ENCODE results near the gene CAND2.
"Not testable (repeated sequence)": the region's sequence is repeated elsewhere in the genome, so short reads cannot be mapped to it uniquely, and the experiment has no call there.

CAND2 gene

DNA sequence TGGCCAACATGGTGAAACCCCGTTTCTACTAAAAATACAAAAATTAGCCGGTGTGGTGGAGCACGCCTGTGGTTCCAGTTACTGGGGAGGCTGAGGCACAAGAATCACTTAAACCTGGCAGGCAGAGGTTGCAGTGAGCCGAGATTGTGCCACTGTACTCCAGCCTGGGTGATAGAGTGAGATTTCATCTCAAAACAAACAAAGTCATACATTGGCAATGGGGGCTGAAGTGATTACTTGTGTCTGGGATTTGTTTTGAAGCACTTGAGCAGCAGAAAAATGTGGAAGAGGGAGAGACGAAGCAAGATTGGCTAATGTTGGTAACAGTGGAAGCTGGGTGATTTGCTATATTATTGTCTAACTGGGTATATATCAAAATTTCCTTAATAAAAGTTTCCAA is 24.0 kb upstream of the CAND2 start:
- DNase-seq: no peak

DNA sequence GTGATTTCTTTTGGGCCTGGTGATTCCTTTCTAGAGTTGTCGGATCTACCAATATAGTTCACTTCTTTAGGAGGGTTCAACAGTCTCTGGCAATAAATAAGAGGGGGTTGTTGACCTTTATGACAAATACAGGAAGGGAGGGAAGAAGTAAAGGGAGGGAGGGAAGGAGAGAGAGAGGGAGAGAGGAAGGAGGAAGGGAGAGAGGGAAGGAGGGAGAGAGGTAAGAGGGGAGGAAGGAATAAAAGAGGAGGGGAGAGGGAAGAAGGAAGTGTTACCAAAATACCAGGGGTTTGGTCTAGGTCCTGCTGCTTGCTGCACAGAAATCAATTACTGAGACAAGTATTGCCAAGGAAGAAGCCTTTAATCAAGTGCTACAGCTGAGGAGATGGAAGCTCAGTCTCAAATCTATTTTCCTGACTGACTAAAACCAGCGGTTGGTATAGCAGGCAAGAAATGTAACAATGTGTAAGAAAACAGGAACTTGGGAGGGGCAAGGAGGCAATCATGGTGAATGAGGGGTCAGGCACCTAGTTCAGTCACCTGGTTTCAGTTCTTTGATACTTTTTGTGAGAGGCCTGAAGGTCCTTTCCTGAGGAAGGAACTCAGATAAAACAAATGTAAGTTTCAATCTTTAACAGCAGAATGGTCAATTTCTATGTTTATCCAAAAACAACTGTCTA is 23.3 kb upstream of the CAND2 start:
- DNase-seq: no peak

DNA sequence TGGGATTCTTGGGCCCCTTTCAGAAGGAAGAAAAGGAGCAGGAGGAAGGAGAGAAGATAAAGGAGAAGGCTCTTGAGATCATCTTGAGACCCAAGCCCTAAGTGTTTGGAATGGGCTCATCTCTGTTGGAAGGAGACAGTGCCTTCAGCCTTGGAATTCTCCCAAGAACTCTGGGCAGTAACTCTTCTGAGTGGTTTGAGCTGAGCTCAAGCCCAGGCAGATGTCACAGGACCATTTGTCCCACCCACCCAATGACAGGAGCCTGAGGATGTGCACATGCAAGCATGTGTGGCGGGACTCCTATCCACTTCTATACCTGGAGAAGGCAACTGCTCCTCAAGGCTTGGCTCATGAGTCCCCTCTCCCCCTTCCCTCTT is 22.8 kb upstream of the CAND2 start:
- no peak for DNase-seq

DNA sequence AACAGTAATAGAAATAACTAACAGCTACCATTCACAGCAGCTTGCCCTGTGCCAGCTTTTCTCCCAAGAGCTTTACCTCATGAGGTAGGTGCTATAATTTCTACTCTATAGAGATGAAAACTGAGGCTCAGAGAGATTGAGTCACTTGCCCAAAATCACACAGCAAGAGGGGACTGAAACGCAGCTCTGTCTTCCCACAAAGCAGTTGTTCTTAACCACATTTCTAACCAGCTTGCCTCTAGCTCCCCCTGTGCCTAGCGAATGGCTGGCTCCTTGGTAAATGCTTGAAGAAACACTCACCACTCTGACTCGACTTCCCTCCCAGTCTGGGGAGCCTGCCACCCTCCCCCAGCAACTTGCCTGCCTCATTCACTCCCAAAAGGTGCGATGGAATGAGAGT is 21.9 kb upstream of the CAND2 start:
- no peak for DNase-seq

DNA sequence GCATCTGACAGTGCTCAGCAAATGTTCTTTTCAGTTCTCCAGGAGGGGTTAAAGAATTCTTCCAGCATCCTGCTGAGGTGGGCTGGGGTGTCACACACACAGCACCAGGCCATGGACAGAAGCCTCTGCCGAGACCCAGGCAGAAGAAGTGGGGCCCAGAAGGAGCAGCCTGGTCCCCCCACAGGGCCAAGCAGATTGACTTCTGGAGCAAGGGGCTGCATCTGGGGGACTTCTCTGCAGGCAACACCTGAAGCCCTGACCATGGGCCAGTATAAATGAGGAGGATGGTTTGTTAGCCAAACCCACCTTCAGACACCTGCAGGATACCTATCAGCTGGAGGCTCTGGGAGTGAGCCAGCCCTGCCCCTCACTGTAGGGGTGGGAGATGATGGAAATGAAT is 21.3 kb upstream of the CAND2 start:
- DNase-seq: no peak

DNA sequence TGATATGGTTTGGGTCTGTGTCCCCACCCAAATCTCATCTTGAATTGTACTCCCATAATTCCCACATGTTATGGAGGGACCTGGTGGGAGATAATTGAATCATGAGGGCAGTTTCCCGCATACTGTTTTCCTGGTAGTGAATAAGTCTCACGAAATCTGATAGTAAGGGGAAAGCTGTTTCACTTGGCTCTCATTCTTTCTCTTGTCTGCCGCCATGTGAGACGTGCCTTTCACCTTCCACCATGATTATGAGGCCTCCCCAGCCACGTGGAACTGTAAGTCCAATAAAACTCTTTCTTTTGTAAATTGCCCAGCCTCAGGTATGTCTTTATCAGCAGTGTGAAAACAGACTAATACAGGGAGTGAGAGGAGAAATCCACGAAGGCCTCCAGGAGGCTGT is 20.5 kb upstream of the CAND2 start:
- DNase-seq: not testable (repeated sequence)

DNA sequence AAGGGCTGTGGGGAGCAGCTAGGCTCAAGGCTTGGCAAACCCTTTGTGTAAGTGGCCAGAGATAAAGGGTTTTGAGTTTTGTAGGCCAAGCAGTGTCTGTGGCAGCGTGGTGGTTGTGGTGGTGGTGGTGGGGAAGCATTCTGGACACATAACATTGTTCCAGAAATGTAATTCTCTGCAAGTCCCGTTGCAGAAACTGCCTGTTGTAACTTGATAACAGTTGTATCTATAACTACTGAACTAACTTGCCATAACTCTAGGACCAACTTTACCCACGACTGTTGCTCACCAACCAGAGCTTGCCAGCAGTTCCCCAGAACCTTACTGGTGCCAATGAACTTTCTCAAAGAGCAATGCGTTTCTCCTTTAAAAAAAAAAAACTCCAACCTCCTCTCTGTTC is 19.3 kb upstream of the CAND2 start:
- DNase-seq: no peak

DNA sequence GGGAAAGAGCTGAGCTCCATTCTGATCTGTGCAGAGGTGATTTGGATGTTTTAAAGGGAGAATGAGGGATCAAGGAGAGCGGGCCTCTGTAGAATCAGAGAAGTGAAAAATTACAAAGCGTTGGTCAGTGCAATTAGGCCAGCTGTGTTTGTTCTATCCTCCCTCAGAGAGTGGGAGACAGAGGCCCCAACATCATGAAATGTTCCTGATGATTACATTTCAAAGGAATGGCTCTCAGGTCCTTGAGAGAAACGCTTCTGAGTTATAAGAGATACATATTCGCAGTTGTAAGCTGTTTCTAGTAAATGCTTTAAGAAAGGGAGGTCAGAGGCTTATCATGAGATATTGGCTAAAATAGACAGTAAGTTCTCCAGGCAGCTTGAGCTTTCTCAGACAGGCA is 15.7 kb upstream of the CAND2 start:
- no peak for DNase-seq

DNA sequence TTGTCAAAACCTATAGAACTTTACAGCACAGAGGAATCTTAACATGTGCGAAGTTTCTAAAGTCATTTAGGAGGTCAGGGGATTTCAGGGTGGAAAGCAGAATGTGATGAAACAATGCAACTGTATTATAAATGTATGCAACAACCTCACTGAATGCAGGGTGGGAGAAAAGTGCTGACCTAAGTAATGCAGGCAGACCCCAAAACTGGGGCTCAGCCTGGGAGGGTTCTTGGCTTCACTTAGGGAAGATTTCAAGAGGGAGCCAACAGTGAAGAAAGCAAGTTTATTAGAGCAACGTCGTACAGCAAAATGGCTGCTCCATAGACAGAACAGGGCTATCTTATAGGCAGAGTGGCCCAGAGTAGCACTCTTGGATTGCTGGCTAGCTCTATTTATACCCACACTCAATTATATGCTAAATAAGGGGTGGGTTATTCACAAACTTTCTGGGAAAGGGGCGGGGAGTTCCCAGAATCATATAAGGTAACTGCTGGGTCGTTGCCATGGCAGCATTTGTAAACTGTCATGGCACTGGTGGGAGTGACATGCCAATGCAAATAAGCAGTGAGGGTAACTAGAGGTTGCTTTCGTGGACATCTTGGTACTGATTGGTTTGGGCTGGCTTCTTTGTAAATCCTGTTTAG is 14.2 kb upstream of the CAND2 start:
- DNase-seq: no peak

DNA sequence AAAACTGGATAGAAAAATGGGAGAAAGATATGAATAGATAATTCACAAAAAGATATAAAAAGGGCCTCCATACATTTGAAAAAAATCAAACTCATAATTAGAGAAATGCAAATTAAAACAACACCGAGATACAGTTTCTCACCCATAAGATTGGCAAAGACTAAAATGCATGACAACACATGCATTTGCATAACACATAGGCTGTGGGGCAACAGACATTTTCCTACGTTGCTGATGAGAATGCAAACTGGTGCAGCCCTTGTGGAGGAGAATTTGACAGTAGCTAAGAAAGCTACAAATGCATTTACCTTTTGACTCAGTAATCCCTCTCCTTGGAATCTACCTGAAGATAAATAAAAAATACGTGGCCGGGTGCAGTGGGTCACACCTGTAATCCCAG is 11.4 kb upstream of the CAND2 start:
- DNase-seq: no peak

DNA sequence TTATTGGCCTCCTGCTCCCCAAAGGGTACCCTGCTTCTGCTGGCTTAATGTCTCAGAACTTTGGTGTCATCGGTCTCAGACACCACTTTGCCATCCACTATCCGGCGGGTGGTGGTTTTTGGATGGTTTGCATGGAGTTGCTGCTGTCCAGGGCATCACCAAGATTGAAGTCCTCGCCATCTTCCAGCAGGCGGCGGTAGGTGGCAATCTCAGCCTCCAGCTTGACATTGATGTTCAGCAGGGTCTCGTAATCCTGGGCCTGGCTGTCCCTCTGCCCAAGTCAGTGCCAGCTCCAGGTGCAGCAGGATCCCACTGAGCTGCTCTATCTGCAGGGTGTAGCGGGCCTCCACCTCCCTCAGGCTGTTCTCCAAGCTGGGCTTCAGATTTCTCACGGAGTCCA is 9.1 kb upstream of the CAND2 start:
- DNase-seq: peak; percentile 86

DNA sequence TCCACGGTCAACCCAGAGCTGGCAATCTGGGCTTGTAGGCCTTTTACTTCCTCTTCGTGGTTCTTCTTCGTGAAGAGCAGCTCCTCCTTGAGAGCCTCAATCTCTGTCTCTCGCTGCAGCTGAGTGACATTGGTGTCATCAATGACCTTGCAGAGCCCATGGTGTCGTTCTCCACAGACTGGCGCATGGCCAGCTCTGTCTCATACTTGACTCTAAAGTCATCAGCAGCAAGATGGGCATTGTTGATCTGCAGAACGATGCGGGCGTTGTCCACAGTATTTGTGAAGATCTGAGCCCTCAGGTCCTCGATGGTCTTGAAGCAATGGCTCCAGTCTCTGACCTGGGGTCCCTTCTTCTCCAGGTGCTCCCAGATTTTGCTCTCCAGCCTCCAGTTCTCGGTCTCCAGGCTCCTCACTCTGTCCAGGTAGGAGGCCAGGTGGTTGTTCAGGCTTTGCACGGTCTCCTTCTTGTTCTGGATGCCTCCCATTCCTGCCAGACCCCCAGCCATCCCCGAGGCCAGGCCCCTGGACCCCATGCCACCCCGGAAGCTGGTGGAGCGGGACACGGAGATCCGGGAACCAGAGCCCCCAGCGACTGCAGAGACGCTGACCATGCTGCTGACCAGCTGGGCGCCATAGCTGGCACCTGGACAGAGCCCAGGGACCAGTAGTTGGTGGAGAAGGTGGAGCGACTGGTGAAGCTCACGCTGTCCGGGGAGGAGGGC is 8.4 kb upstream of the CAND2 start:
- DNase-seq: not testable (repeated sequence)

DNA sequence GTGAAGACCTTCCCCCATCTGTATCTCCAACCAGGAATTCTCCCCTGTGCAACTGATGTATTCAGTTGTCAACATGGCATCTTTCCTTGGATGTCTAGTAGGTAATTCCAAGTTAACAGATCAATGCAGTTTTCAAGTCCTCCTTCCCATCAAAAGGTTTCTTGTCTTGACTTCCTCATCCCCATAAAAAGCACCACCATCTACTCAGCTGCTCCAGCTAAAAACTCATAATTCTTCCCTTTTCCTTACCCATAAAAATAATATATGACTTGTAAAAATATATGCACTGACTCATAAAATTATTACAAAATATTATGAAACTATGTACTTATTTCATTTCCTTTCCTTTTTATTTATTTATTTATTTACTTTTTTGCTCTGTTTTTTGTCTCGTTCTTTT is 5.0 kb upstream of the CAND2 start:
- no peak for DNase-seq

DNA sequence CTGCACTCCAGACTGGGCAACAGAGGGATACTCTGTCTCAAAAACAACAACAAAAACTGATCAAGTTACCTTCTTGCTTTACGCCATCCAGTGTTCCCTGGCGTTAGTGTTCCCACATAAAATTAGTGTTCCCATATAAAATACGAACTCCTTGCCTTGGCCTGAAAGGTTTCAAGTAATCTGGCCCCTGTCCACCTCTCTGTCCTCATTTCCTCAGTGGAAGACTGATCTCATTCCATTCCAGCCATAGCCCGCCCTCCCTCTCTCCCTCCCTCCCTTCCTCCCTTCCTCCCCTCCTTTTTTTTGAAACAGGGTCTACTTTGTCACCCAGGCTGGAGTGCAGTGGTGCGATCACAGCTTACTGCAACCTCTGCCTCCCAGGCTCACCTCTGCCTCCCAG is 2.8 kb upstream of the CAND2 start:
- DNase-seq: no peak

DNA sequence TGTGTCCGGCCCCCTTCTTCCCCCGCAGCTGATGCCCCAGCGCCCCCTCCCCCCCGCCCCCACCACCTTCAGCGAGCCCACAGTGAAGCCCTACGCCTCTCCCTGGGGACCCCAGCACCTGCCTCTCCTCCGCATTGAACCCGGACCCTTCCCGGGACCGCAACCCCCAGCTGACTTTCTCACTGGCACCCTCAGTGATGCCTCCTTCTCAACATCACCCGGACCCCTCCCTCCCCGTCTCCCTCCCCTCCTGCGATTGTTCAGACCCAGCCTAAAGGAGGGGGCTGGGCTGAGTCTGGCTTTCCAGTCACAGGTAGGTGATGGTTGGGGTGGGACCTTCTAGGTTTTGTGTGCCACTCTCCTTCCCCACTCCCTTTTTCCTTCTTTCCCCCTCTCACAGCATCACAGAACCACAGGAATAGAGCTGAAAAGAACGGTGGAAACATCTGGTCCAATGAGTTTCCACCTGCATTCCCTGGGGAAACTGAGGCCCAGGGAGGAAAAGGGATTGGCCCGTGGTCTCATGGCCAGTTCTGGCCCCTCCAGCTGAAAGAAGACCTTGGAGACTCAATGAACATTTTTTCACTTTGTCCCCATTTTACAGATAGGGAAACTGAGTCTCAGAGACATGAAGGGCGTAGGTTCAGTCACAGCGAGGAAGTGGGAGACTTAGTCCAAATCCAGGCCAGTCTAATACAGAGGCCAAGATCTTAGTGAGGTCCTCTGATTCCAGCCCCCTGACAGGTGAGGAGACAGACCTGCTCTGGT is 828 bp downstream of the CAND2 start:
- DNase-seq: no peak

DNA sequence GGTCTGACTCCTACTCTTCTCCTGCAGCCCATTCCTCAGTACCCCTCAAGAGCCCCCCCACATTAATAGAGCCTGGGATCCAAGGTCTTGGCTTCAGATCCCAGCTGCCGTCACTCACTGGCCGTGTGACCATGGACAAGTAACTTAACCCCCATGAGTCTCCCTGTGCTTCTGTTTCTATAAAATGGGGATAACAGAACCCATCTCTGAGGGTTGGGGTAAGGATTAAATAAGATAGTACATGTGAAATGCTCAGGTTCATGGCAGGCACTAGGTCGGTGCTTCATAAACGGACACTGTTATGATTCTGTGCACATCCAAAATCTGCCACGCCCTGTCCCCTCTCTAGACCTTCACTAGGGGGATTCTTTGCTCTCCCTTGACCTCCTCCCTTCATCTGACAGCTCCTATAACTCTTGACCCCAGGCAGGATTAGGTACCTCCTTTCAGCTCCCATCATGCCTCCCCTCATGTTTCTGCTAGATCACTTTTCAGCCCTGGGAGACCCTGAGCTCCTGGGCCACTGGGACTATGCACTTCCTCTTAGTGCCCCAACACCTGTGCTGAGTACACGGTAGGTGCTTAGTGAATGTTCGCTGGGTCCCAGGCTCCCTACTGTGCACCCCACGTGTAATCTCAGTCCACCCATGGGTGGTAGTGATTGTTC is 1.5 kb downstream of the CAND2 start:
- DNase-seq: no peak

DNA sequence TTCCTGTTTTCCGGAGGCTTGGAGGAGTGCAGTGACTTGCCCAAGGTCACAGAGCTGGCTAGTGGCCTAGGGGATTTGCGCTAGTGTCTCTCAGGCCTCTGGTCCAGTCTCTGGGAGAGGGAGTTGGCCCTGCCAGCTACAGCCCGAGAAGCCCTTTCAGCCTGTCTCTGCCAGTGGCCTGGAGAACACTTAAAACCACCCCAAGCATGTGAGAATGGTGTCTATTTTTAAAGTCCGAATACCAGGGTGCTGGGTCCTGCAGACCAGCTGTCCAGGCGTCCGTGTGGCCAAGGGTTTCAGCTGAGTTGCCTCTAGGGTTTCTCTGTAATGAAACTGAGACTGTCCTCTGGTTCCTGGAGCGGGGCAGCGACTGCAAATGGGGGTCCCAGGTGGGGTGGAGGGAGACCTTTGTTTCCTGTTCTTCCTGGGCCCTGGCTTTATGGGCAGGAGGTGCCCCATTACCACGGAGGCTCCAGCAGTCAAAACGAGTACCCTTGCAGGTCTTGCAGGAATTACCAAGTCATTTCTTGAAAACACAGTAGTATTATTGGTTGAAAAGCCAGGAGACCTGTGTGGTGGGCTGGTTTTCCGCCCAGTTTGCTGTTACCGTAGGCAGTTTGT is 2.2 kb downstream of the CAND2 start:
- no peak for DNase-seq

DNA sequence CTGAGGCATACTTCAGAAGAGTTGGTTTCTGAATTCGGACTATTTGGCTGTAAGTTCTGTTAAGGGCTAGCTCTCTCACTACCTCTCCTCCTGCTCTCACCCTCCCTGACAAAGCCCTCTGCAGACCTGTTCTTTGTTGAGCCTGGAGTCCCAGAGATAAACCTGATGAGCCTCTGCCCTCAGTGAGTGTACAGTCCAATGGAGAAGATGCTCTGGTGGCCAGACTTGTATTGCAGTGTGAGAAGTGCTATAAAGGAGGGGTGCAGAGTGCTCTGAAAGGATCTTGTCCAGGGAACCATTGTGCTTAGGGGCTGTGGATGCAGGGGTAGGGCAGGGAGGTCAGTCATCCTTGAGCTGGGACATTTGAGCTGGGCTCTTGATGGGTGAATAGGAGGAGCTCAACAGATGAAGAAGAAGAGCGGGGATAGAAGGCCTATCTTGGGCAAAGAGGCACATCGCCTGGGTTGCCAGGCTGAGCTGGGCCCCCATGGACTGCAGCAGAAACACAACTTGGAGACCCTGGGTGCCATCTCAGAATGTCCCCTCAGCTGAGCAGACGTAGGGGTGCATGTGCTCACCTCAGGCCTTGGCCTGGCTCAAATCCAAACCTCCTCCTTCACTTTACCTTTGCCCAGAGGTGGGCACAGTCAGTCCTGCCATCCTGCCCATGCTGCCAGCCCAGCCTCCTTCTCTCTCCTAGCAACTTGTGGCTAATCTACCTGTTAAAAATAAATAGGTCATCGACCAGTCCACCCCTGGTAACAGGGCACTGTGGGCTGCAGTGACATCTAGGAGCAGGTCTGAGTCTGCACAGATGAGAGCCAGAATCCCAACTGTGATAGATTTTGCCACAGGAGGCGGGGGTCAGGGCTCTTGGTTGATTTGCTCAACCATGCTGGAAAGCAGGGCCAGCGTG is 3.3 kb downstream of the CAND2 start:
- no peak for DNase-seq

DNA sequence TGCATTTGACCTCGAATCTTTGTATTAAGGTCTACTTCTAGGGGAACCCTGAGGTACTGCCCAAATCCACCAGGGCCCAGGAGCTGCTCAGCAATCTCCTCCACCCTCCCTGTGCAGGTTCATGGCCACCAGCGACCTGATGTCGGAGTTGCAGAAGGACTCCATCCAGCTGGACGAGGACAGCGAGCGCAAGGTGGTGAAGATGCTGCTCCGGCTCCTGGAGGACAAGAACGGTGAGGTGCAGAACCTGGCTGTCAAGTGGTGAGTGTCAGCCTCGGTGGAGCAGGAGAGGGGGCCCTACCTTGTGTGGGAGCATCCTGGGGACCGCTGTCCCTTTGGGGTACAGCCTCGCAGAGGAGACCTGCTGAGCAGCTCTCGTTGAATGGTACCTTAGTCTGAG is 6.9 kb downstream of the CAND2 start:
- DNase-seq: no peak

DNA sequence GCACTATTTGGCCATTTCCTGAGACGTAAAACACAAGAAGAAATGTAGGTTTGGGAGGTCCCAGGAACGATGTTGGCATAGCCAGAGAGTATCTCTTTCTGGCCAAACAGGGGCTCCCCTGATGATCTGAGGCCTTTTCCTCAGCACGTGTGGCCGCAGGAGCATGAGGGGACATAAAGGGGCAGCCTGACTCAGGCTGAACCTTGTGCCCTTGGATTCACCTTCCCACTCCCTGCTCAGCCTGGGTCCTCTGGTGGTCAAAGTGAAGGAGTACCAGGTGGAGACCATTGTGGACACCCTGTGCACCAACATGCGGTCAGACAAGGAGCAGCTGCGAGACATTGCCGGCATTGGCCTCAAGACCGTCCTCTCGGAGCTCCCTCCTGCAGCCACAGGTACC is 10.6 kb downstream of the CAND2 start:
- DNase-seq: no peak

DNA sequence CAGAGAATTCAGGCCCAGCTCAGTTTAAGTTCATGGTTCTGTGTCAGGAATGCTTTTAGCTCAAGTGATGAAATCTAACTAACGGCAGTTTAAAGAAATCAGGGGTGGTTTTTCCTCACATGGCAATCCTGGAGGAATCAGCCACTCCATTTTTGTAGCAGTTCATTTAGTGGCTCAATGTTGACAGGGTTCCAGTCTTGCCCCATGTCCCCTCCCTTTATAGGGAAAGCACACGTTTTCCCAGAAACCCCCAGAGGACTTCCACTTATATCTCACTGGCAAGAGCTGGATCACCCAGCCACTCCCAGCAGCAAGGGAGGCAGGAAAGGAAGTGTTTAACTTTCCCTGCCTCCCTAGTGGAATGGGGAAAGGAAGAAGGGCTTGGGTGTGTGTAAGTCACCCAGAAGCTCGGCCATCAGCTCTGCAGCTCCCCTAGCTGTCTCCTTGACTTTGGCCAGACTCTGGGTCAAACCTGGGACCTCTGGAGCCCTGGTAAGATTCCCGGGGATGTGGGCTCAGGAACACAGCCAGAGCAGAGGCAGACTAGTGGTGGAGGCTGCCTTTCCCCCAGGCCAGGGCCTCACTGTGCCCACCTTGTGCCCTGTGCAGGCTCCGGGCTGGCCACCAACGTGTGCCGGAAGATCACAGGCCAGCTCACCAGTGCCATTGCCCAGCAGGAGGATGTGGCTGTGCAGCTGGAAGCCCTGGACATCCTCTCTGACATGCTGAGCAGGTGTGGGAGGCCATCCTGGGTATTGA is 11.3 kb downstream of the CAND2 start:
- no peak for DNase-seq

Data from islet precursor cell (in vitro differentiated cells).